GM12874 (cell line): ENCODE results near the gene MNDA.

Experiments
- TF ChIP-seq, protein P1 (sequence below): IDR thresholded peaks from 2 replicates; pipeline ENCODE4 v1.5.1; 2011; ENCODE audit warnings: low read depth, mild to moderate bottlenecking, control low read depth, low read length, moderate library complexity; ENCODE audit not compliant: insufficient read depth

MNDA gene

GRCh38 chr1:158818560-158818959, 12.6 kb upstream of the MNDA start:
- TF ChIP-seq, protein P1, sequence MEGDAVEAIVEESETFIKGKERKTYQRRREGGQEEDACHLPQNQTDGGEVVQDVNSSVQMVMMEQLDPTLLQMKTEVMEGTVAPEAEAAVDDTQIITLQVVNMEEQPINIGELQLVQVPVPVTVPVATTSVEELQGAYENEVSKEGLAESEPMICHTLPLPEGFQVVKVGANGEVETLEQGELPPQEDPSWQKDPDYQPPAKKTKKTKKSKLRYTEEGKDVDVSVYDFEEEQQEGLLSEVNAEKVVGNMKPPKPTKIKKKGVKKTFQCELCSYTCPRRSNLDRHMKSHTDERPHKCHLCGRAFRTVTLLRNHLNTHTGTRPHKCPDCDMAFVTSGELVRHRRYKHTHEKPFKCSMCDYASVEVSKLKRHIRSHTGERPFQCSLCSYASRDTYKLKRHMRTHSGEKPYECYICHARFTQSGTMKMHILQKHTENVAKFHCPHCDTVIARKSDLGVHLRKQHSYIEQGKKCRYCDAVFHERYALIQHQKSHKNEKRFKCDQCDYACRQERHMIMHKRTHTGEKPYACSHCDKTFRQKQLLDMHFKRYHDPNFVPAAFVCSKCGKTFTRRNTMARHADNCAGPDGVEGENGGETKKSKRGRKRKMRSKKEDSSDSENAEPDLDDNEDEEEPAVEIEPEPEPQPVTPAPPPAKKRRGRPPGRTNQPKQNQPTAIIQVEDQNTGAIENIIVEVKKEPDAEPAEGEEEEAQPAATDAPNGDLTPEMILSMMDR, result no peak

DNA sequence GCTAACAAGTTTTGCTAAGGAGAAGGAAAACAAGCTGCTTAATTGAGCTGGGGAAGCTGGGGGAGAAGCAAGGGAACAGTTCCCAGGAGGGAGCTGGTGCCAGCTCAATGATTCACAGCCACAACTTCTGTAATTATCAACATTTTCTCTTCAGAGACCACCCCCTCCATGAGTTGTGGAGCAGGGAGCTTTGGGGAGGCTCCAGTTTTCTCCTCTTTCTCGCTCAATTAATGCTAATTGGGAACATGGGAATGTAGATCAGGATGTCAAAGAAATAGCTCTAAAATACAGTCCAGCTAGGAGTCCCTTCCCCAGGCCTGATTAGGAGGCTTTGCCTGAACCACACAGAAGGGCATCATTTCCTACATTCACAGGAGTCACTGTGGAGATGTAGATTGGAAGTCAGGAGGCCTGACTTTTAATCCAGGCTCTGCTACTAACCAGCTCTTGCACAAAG, 12.1 kb upstream of the MNDA start:
- TF ChIP-seq, protein P1, result no peak

- TF ChIP-seq, protein P1, result no peak
Measured at GRCh38 chr1:158819461-158820443, 11.4 kb upstream of the MNDA start.

- TF ChIP-seq, protein P1, result no peak
Measured at GRCh38 chr1:158821723-158822122, 9.4 kb upstream of the MNDA start.

- TF ChIP-seq, protein P1, result no peak
Measured at GRCh38 chr1:158830074-158830677, 975 bp upstream of the MNDA start.

DNA sequence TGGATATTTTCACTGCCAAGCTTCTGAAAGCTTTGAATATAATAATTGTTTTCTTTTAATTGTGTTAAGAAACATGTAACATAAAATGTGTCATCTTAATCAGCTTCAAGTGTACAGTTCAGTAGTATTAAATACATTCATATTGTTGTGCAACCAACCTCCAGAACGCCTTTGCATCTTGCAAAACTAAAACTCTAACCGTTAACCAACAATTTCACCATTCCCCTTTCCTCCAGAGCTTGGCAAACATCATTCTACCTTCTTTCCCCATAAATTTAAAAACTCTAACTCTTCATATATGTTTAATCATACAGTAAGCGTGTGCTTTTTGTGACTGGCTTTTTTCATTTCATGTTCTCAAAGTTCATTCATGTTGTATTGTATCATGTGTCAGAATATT, 2.1 kb downstream of the MNDA start:
- TF ChIP-seq, protein P1, result no peak

- TF ChIP-seq, protein P1, result no peak
Measured at GRCh38 chr1:158836038-158836437, 4.9 kb downstream of the MNDA start.
